Urinary bladder (tissue), 4 donors: ENCODE data around the gene NME4. TPM values are rescaled to one million over a fixed set of nuclear protein-coding genes. Genes with fewer than 3 reads are reported as not detected.

Source experiments
- DNase-seq: peaks from one replicate; pipeline ENCODE4 v3.0.0-alpha.2; 2015; ENCODE audit errors: extremely low spot score
- H3K27ac ChIP-seq: one replicate; pipeline ENCODE4 v1.5.1; 2013; ENCODE audit warnings: low read depth, mild to moderate bottlenecking, moderate library complexity
- H3K36me3 ChIP-seq: one replicate; pipeline ENCODE4 v1.6.1; 2013; ENCODE audit warnings: mild to moderate bottlenecking, moderate library complexity; ENCODE audit not compliant: insufficient read depth
- H3K4me1 ChIP-seq: one replicate; pipeline ENCODE4 v1.6.1; 2013; ENCODE audit warnings: mild to moderate bottlenecking, moderate library complexity; ENCODE audit not compliant: insufficient read depth
- H3K4me3 ChIP-seq: one replicate; pipeline ENCODE4 v1.5.1; 2013; ENCODE audit warnings: low read depth, low read length
- WGBS: extraction: QIAGEN DNeasy Blood & Tissue Kit; methylation state at CpG from one replicate; pipeline ENCODE4 v1.1.7; 2013; 5-methylcytosine and 5-hydroxymethylcytosine counted together
- polyA plus RNA-seq: library from polyadenylated mRNA; stranded (reverse); fragments of 200-250 nt; gene quantifications from one replicate; pipeline ENCODE4 v1.2.3, GENCODE V29; 2013
- total RNA-seq: library from RNA; depleted of rRNA; stranded (reverse); fragments of >200 nt; gene quantifications from one replicate; pipeline ENCODE4 v1.2.3, GENCODE V29; 2014
- donor health status: healthy with polysubstance abuse.
- donor health status: healthy.

The NME4 gene
- total and polyA plus RNA-seq, 2 donors, result 29.0 to 246 TPM

DNA sequence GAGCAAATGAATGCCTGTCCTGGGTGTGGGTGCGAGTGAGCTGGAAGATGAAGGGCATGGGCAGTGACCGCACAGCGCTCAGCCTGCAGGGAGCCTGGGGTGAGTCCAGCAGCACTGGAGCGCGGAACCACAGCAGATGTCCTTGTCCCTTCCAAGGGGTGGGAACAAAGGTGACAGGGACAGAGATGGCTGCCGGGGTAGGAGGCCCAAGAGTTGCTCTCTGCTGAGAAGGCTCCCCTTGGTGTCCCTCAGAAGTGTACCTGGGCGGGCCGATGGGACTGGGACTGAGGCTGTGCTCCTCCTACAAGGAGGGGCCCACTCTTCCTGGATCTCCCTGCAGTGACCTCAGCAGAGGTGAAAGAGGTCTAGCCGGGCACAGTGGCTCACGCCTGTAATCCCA is 7.6 kb upstream of the NME4 start:
- Histone ChIP-seq H3K4me1 (no peaks in the 10 kb centered on the region), H3K27ac (no peak overlapping the region), H3K4me3 (no peak overlapping the region), H3K36me3 (no peaks in the 10 kb centered on the region)
- WGBS, result 79% methylated on average over 10 of the region's 10 CpGs
- DNase-seq, result no peak

DNA sequence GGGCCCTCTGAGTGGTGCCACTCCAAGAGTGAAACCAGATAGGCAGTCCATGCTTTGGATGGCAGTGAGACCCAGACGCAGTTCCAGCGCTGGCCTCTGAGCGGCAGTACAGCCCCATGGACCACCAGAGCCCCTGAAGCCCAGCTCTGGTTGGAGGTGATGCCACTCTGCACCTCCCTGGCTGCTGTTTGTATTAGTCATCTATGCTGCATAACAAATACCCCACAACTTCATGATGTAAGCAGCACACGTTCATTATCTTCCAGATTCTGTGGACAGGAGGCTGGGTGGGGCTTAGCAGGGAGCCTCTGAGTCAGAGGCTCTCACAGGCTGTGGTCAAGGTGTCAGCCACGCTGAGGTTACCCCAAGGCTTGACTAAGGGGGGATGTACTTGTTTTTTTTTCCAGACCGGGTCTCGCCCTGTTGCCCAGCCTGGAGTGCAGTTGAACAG is 5.1 kb upstream of the NME4 start:
- Histone ChIP-seq H3K4me3 (no peak overlapping the region), H3K27ac (no peak overlapping the region), H3K4me1 (no peaks in the 10 kb centered on the region), H3K36me3 (no peaks in the 10 kb centered on the region)
- WGBS, result 67% methylated on average over 7 of the region's 7 CpGs
- no peak for DNase-seq

DNA sequence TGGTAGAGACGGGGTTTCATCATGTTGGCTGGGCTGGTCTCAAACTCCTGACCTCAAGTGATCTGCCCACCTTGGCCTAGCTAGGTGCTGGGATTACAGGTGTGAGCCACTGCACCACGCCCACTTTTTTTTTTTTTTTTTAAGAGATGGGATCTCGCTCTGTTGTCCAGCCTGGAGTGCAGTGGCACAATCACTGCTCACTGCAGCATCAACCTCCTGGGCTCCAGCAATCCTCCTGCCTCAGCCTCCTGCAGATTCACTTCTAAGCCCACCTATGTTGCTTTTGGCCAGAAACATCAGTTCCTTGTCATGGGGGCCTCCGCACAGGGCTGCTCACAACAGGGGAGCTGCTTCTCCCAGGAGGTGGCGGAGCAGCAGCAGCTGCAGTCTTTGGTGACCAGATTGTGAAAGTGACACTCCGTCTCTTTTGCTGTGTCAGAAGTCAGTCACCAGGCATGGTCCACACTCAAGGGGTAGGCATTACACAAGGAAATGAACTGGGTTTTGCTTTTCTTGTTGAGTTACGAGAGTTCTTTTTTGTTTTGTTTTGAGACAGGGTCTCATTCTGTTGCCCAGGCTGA is 4.5 kb upstream of the NME4 start:
- H3K4me3 ChIP-seq, result no peak overlapping the region
- H3K4me1 ChIP-seq, result no peaks in the 10 kb centered on the region
- no peak for DNase-seq
- WGBS, result 87% methylated on average over 7 of the region's 7 CpGs
- H3K27ac ChIP-seq, result no peak overlapping the region
- no peaks in the 10 kb centered on the region for H3K36me3 ChIP-seq

DNA sequence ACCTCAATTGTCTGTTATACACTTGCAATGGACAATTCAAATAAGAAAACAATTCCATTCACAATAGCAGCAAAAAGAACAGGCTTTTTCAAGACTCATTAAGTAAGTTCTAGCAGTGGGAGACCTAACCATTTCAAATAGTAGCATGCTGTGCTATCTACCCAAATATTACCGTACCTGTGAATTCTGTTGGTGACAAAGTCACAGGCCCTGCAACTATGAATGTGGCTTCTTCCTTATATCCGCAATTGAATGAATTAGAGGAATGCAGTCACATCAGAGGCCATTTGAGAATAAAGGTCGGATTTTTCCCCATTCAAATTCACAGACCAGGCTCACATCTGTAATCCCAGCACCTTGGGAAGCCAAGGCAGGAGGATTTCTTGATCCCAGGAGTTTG is 800 bp upstream of the NME4 start:
- WGBS, result 28% methylated on average over 3 of the region's 3 CpGs
- H3K4me3 ChIP-seq, result no peak overlapping the region
- H3K27ac ChIP-seq, result no peak overlapping the region
- no peaks in the 10 kb centered on the region for H3K36me3 ChIP-seq
- no peaks in the 10 kb centered on the region for H3K4me1 ChIP-seq
- no peak for DNase-seq

DNA sequence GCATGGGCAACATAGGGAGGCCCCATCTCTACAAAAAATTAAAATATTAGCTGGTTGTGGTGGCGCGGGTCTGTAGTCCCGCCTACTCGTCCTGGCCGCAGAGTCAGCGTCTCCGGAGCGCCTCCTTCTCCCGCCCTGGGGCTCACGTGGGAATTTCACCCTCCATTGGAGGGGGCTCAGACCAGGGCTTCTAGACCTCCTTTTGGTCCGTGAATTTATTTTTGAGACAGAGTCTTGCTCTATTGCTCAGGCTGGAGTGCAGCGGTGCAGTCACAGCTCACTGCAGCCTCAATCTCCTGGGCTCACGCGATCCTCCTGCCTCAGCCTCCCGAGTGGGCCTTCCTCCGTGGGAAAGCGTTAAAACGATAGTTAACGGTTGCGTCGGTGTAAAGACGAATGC is 394 bp upstream of the NME4 start:
- no peak for DNase-seq
- WGBS, result 2% methylated on average over 22 of the region's 22 CpGs
- Histone ChIP-seq H3K27ac (no peak overlapping the region), H3K4me3 (peak overlapping the region; percentile 81), H3K36me3 (no peaks in the 10 kb centered on the region), H3K4me1 (no peaks in the 10 kb centered on the region)

DNA sequence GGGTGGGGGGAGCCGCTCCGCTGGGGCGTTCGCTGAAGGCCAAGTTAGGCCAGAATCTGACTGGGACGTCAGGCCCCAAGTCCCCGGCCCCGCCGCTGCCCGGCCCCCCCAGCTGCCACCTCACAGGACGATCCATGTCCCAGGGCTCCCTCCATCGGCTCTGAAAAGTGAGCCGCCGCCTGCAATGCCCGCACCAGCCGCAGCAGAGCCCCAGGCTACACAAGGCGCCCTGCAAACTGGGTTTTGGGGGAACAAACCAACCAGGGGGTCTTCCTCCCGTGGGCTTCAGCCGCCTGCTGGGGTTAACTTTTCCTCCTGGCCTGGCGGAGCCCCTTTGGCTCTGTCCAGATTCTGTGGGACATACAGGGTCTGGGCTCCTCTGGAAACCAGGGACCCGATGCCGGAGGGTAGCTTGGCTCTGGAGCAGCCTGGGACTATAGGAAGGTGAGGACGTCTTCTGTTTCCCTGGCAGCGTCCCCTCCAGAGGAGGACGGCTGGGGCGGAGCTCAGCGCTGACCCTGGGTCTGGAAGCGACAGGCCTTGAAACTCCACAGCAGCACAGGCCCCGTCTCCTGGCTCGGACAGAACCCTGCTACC is 835 bp downstream of the NME4 start:
- Histone ChIP-seq H3K36me3 (no peaks in the 10 kb centered on the region), H3K4me3 (no peak overlapping the region), H3K4me1 (no peaks in the 10 kb centered on the region), H3K27ac (peak overlapping the region; percentile 53)
- DNase-seq, result no peak
- WGBS, result 18% methylated on average over 29 of the region's 29 CpGs

DNA sequence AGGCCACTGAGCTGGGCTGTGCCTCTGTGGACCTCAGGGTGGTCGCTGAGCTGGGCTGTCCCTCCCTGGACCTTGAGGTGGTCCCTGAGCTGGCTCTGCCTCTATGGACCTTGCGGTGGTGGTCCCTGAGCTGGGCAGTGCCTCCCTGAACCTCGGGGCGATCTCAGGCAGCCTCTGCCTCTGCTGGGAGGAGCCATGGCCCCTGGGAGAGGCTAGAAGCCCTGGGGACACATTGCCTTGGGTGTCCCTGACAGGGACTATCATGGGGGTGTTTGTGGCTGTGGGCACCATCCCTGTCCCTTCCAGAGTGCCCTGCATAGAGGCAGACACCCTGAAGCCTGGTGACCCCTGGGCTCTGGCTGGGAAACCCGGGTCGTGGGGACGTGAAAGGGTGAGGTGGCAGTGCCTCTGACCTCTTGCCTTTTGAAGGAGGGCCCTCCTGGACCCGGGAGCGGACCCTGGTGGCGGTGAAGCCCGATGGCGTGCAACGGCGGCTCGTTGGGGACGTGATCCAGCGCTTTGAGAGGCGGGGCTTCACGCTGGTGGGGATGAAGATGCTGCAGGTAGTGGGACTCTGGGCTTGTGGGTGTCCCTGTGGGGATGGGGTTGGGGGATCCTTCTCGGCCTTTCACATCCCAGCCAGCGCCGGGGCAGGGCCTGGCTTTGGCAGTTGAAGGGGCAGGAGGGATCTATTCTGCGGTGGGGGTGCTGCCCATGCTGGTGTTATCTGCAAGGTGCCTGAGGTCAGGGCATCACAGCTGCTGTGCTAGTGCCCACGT is 1.8 kb downstream of the NME4 start:
- Histone ChIP-seq H3K4me1 (no peaks in the 10 kb centered on the region), H3K36me3 (no peaks in the 10 kb centered on the region), H3K4me3 (no peak overlapping the region), H3K27ac (no peak overlapping the region)
- DNase-seq, result no peak
- 80% methylated on average over 24 of the region's 24 CpGs for WGBS

DNA sequence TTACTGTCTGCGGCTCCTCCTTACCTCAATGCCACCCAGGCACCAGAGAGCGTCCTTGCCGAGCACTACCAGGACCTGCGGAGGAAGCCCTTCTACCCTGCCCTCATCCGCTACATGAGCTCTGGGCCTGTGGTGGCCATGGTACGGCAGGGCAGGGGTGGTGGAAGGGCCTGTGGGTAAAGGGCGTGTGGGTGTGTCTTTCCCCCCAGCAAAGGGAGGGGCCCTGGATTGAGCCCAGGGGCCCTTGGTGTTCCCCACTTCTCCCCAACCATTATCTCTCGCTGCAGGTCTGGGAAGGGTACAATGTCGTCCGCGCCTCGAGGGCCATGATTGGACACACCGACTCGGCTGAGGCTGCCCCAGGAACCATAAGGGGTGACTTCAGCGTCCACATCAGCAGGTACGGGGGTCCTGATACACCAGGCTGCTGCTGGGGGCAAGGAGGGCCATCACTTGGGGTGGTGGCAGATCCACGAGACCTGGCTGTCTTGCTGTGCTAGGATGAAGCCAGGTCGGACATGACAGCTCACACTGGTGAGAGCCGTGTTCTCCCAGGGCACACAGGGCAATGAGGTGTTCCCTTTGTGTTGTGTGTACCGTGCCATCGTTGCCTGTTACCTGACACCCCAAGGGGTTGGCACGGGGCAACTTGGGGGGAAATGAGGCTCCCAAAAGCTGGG is 2.5 kb downstream of the NME4 start:
- H3K36me3 ChIP-seq, result no peaks in the 10 kb centered on the region
- no peak overlapping the region for H3K4me3 ChIP-seq
- DNase-seq, result no peak
- no peak overlapping the region for H3K27ac ChIP-seq
- H3K4me1 ChIP-seq, result no peaks in the 10 kb centered on the region
- 80% methylated on average over 22 of the region's 22 CpGs for WGBS

DNA sequence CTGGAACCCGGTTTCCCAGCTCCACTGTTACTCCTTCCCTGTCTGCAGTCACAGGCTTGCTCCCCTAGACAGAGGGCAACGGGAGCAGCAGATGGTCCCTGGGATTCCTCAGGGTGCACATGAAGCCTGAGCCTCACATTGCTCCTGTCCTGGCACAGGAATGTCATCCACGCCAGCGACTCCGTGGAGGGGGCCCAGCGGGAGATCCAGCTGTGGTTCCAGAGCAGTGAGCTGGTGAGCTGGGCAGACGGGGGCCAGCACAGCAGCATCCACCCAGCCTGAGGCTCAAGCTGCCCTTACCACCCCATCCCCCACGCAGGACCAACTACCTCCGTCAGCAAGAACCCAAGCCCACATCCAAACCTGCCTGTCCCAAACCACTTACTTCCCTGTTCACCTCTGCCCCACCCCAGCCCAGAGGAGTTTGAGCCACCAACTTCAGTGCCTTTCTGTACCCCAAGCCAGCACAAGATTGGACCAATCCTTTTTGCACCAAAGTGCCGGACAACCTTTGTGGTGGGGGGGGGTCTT is 3.1 kb downstream of the NME4 start:
- no peak for DNase-seq
- Histone ChIP-seq H3K4me3 (no peak overlapping the region), H3K4me1 (no peaks in the 10 kb centered on the region), H3K36me3 (no peaks in the 10 kb centered on the region), H3K27ac (no peak overlapping the region)
- 67% methylated on average over 10 of the region's 10 CpGs for WGBS

DNA sequence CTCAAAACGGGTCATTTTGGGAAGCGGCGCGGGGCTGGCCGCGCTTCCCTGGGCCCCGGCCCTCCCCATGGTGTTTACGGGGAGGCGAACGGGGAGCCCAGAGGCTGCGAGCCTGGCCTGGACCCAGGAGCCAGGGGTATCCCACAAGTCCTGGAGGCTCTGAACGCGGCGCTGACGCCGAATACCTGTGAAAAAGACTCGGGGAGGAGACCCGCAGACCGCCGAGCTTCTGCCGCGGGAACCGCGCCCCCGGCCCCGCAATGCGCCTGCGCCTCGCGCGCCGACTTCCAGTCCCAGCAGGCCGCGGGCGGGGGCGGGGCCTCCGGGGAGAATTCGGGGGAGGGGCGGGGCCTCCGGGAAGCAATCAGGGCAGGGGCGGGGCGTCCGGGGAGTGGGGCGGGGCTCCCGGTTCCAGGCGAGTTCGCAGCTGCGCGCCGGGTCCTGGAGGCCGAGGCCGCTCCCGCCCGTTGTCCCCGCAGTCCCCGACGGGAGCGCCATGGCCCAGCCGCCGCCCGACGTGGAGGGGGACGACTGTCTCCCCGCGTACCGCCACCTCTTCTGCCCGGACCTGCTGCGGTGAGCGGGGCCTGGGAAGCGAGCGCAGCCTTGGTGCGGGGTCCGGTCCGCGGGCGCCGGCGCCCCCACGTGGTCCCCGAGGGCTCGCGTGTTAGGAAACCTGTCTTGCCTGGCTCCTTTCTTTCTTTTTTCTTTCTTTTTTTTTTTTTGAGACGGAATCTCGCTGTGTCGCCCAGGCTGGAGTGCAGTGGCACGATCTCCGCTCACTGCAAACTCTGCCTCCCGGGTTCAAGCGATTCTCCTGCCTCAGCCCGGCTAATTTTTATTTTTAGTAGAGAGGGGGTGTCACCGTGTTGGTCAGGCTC is 4.7 kb downstream of the NME4 start, which contains the start of gene DECR2:
Gene DECR2 (plus strand): TSS at position 418 of the 881 bp plus-strand sequence. CDS start 79 bp downstream, at position 497.
- Histone ChIP-seq H3K36me3 (no peaks in the 10 kb centered on the region), H3K4me1 (no peaks in the 10 kb centered on the region), H3K27ac (peak within 1 kb of the TSS; percentile 93), H3K4me3 (peak within 1 kb of the TSS; percentile 68)
- WGBS, result under 1% methylated on average over 90 of the region's 91 CpGs
- DNase-seq, result peak; percentile 79

DNA sequence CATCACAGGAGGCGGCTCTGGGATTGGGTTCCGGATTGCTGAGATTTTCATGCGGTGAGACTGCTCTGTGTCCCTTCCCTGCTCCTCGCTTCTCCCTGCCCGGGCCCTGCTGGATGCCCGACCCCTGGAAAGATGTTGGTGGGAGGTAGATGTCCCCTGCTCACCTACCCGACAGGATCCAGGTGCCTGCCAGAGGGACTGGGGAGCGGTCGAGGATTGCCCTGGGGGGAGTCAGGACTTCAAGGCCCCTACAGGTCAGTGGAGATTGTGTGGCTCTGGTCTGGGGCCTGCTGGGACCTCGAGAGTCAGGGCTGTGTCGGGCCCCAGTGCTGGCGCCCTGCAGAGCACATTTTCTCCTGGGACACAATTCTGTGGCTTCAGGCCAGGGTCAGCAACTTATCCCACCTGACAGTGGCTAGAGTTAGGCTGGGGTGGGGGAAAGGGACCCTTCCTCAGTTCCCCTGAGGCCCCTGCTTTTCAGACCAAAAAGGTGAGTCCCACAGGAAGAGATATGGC is 8.0 kb downstream of the NME4 start:
- Histone ChIP-seq H3K4me3 (no peak overlapping the region), H3K36me3 (no peaks in the 10 kb centered on the region), H3K4me1 (no peaks in the 10 kb centered on the region), H3K27ac (no peak overlapping the region)
- 91% methylated on average over 12 of the region's 12 CpGs for WGBS
- DNase-seq, result no peak

DNA sequence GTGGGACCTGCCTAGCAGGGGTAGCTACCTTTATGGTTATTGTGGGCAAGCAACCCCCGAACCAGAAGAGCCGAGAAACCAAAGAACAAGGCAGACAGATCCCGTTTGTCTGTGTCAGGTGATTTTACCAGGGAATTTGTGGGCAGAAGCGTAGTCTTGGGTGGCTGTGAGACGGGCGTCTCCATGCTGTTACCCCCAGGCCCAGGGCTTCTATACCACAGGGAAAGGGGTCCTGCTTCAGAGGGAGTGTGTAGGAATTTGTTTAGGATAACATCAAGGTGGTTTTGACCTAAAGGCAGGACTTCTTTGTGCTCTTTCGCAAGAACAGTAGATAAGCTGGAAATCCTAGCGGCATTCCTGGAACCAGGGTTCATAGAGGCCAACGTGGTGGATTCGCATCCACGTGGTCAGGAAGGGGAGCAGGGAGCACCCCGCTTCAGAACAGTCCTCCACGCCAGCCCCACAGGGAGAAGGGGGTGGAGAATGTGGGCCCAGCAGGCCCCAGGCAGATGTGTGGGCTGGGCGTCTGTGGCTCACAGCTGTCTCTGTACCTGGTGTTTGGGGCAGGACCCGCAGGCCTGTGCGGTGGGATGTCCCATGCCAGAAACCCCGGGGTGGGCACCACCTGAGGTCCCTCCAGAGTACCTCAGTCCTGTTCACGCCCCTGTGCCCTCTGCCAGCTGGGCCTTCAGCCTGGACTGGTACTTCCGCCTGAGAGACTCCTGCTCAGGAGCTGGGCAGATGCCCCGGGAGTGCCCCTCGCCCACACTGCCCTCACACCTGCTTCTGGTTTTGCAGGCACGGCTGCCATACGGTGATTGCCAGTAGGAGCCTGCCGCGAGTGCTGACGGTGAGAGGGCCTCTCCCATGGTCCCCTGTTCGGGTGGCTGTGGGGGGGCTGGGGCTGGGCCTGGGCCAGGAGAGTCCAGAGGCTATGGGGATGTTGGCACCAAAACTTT is 8.8 kb downstream of the NME4 start:
- WGBS, result 89% methylated on average over 27 of the region's 27 CpGs
- H3K4me1 ChIP-seq, result no peaks in the 10 kb centered on the region
- DNase-seq, result no peak
- H3K27ac ChIP-seq, result no peak overlapping the region
- no peak overlapping the region for H3K4me3 ChIP-seq
- no peaks in the 10 kb centered on the region for H3K36me3 ChIP-seq
